Glomerular visceral epithelial cell (primary cell): ENCODE data around the gene OR10Z1.

Experiments used
- DNase-seq: peaks from one replicate; pipeline ENCODE4 v3.0.0-alpha.2; 2016; ENCODE audit errors: extremely low spot score

Gene OR10Z1, protein sequence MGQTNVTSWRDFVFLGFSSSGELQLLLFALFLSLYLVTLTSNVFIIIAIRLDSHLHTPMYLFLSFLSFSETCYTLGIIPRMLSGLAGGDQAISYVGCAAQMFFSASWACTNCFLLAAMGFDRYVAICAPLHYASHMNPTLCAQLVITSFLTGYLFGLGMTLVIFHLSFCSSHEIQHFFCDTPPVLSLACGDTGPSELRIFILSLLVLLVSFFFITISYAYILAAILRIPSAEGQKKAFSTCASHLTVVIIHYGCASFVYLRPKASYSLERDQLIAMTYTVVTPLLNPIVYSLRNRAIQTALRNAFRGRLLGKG

DNA sequence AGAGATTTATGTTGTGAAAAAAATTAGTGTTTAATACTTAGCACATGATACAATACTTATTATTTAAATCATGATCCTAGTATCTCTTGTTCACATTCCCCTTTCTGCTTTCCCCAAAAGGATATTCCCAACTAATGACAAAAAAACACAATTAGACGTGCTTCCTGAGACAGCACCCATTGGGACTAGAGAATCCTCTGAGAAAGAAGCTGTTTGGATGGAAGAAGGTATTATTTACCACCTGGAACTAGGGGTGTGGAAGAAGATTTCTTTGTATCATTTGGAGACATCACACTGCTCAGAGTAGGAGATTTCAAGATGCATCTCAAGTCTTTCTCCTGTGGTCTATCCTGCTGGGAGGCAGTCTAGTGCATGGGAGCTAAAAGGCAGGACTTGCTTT lies at the start of gene OR10Z1:
TSS of gene OR10Z1 (plus strand) at position 301 of the 400 bp plus-strand sequence. CDS start 1,171 bp downstream, outside the sequence.
- no peak for DNase-seq

DNA sequence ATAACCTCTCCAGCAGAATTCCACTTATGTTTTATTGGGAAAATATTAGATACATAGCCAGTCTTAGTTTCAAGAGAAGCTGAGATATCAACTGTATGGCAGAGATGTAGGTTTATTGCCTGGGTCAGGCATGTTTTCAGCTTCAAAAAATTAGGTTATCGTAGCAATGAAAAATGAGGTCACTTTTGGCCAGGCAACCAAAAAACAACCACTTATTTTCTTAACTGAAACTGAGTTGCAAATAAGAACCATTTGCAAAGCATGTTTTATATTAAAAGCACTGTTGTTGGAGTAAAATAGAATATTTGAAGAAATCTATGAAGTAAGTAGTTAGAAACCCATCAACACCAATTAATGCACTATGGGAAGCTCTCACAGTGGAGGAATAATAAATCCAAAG lies 45.4 kb upstream of the OR10Z1 start:
- DNase-seq = no peak

DNA sequence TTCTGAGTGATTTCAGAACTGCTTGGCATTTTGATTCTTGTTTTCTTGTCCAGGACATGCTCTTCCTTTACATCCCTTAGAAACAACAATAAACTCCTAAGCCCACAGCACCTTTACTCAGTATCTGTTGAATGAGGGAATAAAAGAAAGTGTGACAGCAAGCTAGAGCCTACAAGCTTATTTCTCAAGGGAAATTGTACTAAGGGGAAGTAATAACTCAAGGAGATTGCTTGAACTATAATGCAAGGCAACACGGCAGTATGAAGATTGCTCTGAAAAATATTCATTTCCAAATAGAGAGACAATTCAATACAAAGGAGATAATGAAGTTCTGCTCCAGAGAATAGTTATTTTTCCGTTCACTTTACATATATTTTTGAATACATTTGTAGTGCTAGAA lies 41.2 kb upstream of the OR10Z1 start:
- no peak for DNase-seq

DNA sequence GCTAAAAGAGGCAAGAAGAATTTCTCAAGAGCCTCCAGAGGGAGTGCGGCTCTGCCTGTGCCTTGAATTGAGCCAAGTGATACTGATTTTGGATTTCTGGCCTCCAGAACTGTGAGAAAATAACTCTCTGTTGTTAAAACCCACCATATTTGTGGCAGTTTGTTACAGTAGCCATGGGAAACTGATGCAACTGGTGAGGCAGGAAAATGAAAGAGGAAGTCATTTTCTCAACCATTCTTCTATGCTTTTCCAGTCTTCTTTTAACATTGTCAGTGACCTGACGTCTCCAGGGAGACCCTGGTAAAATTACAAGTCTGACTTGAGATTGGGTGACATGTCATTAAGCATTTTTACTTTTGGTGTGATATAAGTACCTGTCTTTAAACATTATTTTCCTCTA lies 40.5 kb upstream of the OR10Z1 start:
- no peak for DNase-seq

DNA sequence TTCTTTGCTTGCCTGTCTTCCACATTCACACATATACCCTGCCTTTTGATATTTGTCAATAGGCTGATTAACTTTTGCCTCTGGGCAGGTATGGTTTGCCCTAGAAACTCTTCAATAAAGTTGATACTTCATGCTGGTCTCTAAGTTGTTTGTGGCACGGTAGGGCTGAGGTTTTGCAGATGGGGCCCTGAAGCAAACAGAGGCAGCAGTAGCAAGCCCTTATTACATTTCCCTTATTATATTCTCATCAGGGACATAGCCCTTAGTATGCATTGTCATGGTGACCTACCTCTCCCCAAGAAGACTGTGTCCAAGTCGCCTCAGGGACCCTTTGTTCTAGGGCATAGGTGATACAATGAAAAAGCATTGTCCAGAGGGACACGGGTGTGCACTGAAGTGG lies 34.6 kb upstream of the OR10Z1 start, which contains the start of gene OR6P1:
TSS of gene OR6P1 (minus strand) at position 101 of the 400 bp plus-strand sequence. CDS start 6,976 bp downstream, outside the sequence.
- no peak for DNase-seq

DNA sequence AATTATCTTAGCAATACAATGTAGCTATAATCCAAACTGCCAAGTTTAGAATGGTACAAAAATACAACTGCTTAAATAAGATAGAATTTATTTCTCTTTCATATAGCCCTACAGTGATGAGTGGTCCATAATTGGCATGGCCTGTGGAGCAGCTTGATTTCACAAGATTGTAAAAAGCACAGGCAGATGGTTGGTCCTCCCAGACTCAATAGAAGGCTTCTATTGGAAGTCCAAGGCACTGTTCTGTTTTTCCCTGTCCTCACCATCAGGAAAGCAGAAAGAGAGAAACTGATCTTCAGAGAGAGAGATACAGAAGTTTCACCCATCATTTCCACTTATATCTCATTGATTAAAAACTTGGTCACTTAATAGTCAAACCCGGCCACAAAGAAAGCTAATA lies 32.8 kb upstream of the OR10Z1 start:
- DNase-seq = no peak

DNA sequence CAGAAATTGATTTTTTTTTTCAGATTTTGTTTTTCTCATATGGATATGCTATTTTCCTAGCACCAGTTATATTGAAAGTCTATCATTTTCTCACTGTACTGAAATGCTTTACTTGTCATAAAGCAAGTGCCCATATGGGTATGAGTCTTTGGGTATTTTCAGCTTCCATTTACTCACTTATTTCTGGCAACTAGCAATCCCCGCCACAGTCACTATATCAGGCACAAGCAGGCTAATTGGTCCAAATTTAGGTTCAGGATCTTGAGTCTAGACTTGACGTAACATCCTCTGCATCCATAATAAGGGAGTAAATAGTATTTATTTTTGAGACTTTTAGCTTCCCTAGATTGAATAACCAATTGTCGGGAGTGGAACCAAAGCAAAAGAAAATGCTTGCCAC lies 27.5 kb upstream of the OR10Z1 start:
- no peak for DNase-seq

DNA sequence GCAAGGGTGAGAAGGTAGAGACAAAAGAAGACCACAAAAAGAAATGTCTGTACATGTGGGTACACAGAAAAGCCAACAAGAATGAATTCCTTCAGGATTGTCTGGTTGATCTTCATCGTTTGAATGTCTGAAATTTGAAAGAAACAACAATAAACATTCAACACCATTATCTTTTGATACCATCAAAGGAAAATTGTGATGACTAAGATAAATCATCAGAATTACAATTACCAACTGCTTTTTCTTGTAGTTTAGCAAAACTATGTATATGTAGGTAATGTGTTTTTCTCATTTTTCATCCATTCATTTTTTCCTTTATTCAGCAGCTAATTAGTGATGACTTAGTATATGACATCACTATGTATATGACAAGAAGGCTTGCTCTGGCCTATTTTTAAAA lies 25.3 kb upstream of the OR10Z1 start, which contains the start of gene OR10X1:
TSS of gene OR10X1 (minus strand) at position 167 of the 400 bp plus-strand sequence. CDS start at position 167, 0 bp downstream.
- no peak for DNase-seq

DNA sequence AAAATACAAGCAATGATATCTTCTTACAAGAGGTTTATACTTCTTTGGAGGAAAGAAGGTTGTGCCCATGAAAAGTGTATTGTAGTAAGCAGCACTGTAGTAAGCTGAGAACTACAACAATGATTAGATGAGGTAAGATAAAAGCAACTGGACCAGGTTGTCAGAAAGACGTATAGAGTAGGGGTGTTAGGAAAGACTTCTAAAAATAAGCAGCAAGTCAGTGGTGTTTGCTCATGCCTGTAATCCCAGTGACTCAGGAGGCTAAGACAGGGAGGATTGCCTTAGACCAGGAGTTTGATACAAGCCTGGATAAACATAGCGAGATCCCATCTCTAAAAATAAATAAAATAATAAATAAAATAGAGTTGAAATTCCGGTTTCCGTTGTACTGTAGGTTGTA lies 21.1 kb upstream of the OR10Z1 start:
- DNase-seq = no peak

DNA sequence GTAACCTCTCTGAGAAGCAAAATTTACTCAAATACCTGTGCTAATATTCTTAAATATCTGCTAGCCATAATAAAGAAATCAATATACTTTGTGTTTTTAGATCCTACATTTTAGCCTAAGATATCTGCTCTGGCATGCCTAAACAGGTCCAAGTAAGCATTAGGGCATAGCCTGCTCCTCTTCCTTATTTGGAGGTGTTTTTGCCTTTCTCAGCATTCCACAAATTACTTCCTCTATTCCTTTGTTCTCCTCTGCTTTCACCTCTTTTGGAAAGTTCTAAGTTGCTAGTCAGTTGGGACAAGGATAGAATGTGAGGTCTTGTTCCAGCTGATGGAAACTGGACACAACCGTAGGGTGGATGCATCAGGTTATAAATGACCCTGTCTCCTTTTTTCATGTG lies 18.1 kb upstream of the OR10Z1 start:
- DNase-seq = no peak

DNA sequence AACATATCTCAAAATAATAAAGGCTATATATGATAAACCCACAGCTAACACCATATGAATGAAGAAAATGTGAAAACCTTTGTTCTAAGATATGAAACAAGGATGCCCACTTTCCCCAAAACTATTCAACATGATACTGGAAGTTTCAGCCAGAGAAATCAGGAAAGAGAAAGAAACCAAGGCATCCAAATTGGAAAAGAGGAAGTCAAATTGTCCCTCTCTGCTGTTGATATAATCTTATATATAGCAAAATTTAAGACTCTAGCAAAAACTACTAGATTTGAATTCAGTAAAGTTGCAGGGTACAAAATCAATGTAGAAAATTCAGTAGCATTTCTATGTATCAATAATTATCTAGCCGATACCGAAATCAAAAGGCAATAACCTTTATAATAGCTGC lies 4.3 kb upstream of the OR10Z1 start:
- DNase-seq = no peak

DNA sequence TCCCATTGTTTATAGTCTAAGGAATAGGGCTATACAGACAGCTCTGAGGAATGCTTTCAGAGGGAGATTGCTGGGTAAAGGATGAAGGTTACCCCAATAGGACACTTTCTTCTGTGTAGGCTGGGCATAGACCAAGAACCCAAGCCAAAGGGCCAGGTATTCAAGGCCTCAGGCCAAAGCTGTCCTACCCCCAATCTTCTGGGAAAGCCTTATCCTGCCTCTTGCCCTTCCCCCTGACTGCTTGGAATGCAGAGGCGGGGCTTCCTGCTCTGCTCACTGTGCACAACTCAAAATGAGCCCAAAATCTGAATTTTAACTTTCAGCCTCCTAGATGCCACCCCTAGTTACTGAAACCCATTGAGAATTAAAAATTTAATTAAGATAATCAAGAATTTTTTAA lies 2.2 kb downstream of the OR10Z1 start:
- no peak for DNase-seq

DNA sequence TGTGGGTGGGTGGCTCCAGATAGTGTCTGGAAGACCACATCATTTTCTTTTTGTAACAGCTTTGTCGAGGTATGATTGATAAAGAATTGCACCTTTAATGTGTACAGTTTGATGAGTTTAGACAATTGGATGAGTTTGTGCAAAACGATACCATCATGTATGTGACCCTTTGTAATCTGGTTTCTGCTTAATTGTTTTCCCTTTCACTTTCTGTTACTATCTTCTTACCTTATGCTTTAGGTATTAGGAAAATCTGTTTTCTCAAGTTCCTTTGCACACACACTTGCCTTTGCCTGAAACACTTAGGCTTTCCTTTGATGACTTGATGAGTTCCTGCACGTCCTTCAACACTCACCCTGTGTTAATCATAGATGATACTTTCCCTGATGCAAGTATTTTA lies 6.8 kb downstream of the OR10Z1 start:
- no peak for DNase-seq

DNA sequence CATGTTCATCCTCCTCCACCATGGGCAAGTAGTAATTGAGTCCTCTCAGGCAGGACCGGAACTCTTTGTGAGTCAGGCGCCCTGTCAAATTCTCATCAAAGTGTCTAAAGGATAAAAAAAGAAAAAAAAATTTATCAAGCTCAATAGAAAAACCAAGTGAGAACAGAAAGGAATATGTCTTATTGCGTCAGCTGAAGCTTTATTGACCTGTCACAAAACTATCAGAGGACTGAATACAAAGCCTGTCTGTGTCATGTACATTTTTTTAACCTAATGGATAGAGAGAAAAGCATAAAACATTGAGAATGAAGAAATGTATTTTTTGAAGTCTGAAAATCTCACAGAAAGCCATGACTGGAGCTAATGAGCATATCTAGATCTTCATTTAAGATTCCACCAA lies 8.7 kb downstream of the OR10Z1 start:
- DNase-seq = no peak

DNA sequence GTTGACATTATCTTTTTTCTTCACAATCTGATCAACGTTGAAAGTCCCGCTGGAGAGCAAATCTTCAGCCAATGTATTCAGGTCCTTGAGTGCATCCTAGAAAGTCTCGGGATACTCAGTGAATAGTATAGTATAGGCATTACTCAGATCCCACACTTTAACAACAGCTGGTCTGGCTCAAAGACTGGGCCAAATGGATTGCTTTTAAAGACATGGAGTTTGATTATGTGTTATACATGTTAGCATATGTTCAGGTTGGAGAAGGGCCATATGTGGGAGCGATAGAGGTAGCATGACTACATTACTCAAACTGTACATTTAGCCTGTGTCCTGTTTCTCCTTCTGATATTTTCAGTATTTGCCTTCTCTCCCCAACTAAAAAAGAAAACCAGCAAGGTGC lies 33.1 kb downstream of the OR10Z1 start:
- no peak for DNase-seq

DNA sequence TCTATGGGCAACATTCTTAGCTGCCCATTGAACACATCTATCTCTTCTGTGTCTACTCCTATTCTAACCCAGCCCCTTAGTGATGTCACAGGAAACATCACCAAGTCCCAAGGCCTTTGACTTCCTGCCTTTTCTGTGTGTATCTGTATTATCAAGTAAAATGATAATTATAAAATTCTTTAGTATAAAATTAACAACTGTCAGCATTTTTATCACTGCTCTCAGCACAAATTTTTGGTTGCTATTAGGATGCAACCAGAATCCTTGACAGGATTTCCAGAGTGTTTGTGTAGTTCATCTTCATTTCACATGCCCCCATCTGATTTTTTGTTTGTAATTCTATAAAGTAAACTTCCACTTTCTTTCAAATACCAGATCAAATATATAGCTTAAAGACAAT lies 33.8 kb downstream of the OR10Z1 start:
- DNase-seq = no peak

DNA sequence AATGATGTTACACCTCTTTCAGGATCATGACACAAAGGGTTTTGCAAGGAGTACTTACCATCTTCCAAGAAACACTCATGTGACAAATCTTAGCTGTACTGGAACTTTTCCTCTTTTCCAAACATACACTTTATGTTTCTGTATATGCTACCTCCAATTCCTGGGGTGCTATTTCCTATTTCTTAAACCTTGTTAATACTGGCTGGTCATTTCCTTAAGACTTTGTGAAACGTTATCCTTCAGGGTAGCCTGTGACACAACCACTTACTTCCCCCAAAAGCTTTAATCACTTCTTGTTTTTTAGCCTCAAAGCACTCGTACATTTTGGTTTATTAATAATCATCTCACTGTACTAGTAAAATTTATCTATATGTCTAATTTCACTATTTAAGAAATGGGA lies 39.4 kb downstream of the OR10Z1 start:
- DNase-seq = no peak

DNA sequence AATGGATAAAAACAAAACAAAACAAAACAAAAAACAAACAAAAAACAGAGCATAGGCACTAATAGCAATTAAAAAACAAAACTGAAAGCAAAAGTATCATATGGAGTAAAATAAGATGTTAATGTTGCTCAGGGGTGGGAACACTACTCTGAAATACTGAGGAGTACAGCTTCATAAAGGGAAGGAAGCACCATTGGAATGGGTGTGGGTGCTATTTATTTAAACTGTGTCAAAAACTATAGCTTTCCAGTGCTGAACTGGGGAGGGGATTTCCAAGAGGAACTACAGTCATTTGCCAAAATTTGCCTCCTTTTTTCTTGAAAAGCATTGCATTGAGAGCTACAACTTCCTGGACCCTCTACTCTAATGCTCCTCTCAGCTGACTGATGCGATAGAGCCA lies 41.4 kb downstream of the OR10Z1 start:
- DNase-seq = no peak

DNA sequence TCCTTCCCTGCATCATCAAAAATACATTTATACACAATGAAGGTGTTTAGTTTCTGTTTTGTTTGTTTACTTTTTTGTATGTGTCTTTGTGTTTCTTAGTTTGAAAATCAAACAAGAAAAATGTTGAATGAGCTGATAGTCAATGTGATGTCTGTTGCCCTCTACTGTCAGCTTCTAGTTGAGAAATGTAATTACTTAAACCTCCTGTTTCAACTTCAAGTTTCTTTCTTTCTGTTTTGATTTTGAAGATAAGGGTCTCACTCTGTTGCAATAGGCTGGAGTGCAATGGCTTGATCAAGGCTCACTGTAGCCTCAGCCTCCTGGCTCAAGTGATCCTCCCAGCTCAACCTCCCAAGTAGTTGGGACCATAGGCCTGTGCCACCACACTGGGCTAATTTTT lies 44.0 kb downstream of the OR10Z1 start:
- DNase-seq = no peak

DNA sequence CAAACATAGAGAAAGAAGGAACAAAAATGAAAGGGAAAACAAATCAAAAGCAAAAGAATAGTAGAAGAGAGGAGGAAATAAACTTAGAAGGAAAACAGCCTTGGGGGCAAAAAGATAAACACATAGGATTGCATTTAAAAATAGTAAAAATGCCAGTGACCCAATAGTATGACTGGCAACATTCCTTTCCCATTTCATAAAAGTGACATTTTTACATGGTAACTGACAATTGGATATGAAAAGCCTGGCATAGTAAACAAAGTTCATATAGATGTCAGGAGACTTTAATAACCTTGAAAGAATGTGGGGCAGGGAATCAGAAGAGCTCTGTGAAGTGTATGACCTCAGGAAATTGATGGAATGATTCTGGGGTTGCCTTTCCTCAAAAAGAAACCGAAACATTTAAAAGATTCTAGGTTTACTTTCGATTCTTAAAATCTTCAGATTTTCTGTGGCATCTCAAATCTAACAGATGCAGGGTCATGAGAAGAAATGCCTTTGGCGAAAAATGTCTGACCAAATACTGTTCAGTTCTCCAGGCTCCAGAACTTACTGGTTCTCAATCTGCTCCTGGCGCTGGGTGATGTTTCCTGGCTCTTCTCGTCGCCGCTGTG lies 47.8 kb downstream of the OR10Z1 start:
- DNase-seq = no peak

DNA sequence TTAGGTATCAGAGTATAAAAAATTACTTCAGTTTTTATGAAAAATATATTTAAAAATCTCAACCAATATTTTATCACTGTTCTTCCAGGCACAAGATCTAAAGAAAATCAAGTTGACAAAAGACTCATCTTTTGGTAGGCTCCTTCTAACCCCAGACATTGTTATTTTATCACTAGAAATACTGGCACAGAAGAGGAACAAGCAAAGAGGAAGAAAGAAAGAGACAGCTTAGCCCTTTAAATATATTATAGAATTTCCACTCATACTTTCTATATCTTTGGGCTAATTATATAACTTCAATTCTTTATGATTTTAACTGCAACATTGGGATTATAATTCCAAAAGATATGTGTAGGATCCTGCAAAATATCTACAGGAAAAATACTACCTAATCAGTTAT lies 49.0 kb downstream of the OR10Z1 start:
- no peak for DNase-seq

DNA sequence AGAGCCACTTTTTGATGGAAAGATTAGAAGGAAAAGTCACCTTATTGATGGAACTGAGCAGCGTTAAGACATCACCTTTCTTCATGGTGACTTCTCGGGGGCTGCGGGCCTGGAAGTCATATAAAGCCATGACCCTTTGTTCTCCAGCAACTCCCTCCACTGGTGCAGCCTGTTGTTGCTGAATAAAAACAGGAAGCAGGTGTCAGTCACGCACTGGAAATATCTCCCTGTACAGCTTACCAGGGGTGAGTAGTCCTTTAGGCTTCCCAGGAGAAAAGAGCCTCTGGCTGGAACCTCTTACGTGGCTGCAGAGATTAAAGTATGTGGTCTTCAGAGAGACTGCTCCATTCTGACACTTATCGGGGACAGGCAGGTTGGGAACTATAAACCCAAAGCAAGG lies 49.5 kb downstream of the OR10Z1 start:
- DNase-seq = no peak
